Upper lobe of right lung (tissue), 1 donor: ENCODE results near the gene STK10. TPM values are rescaled to one million over a fixed set of nuclear protein-coding genes. Genes with fewer than 3 reads are reported as not detected.
"Not testable (repeated sequence)": the region's sequence is repeated elsewhere in the genome, so short reads cannot be mapped to it uniquely, and the experiment has no call there.

Experiments used
- ATAC-seq: fragments of 200-7000 bp; cut with Tn5 transposase; one replicate; pipeline ENCODE4 v1.9.1; 2020; ENCODE audit warnings: mild to moderate bottlenecking, moderate library complexity
- DNase-seq: peaks from one replicate; pipeline ENCODE4 v3.0.0-alpha.2; 2020
- H3K27ac ChIP-seq: fragments of 200-600 bp; one replicate; pipeline ENCODE4 v1.8.0; 2022
- H3K27me3 ChIP-seq: fragments of 200-600 bp; one replicate; pipeline ENCODE4 v1.8.0; 2022; ENCODE audit warnings: mild to moderate bottlenecking
- H3K36me3 ChIP-seq: fragments of 200-600 bp; one replicate; pipeline ENCODE4 v1.8.0; 2022
- H3K4me1 ChIP-seq: fragments of 200-600 bp; one replicate; pipeline ENCODE4 v1.8.0; 2022
- H3K4me3 ChIP-seq: fragments of 200-600 bp; one replicate; pipeline ENCODE4 v1.8.0; 2022; ENCODE audit warnings: mild to moderate bottlenecking
- H3K9me3 ChIP-seq: fragments of 200-600 bp; one replicate; pipeline ENCODE4 v1.8.0; 2022
- intact Hi-C: fragments of 100-400 bp; cut with DNase I; formaldehyde crosslinking; loops from one replicate; pipeline ENCODE4 v1.11.0; 2022
- total RNA-seq: library from RNA; stranded (reverse); fragmentation: NEBNext Ultra II Directional; extraction: Animal tissue kit (Norgen Biotek cat#: 25700); gene quantifications from one replicate; pipeline ENCODE4 v1.2.1, GENCODE V29; 2021
- TF ChIP-seq, protein P1 (sequence below): fragments of 200-600 bp; IDR thresholded peaks from one replicate; pipeline ENCODE4 v1.8.0; 2022; ENCODE audit warnings: antibody characterized with exemption
- donor health status: DM: no; HTN: yes; CAD: no; lungs with severe emphysema.

STK10 gene
- total RNA-seq, 1 donor from 2014 or later: 56.9 TPM

DNA sequence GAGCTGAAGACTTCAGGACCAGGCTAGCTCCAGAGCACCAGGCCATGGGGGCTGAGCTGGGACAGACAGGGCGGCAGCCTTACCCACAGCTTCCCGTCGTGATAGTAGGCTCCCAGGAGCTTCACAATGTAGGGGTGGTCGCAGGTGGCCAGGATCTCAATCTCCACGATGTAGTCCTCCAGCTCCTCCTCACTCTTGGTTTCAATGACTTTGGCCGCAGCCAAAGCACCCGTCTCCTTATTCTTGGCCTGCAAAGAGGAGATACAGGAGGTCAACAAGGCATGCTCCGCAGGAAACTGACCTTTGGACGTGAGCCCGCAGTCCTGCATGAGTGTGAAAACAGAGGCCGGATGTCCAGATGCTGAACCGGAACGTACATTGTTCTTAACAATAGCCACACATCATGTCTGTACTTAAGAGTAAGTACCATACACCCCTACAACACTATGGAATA, 31.5 kb downstream of the STK10 start:
- H3K9me3 ChIP-seq: no peaks in the 10 kb centered on the region
- H3K4me3 ChIP-seq: no peak overlapping the region
- DNase-seq (no peak), ATAC-seq (peak; percentile 51)
- peaks cover 13% of the 10 kb centered on the region for H3K4me1 ChIP-seq
- intact Hi-C loops: no loop called here
- H3K27ac ChIP-seq: no peak overlapping the region
- H3K36me3 ChIP-seq: peaks cover 14% of the 10 kb centered on the region
- H3K27me3 ChIP-seq: no peaks in the 10 kb centered on the region
- TF ChIP-seq, protein P1, sequence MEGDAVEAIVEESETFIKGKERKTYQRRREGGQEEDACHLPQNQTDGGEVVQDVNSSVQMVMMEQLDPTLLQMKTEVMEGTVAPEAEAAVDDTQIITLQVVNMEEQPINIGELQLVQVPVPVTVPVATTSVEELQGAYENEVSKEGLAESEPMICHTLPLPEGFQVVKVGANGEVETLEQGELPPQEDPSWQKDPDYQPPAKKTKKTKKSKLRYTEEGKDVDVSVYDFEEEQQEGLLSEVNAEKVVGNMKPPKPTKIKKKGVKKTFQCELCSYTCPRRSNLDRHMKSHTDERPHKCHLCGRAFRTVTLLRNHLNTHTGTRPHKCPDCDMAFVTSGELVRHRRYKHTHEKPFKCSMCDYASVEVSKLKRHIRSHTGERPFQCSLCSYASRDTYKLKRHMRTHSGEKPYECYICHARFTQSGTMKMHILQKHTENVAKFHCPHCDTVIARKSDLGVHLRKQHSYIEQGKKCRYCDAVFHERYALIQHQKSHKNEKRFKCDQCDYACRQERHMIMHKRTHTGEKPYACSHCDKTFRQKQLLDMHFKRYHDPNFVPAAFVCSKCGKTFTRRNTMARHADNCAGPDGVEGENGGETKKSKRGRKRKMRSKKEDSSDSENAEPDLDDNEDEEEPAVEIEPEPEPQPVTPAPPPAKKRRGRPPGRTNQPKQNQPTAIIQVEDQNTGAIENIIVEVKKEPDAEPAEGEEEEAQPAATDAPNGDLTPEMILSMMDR: no peak

GRCh38 chr5:172155101-172155500, 32.9 kb downstream of the STK10 start:
- H3K4me3 ChIP-seq, H3K27me3 ChIP-seq, ATAC-seq, H3K27ac ChIP-seq, intact Hi-C loops, DNase-seq, H3K9me3 ChIP-seq: not testable (repeated sequence)
- Histone ChIP-seq H3K36me3 (peaks cover 14% of the 10 kb centered on the region), H3K4me1 (peaks cover 25% of the 10 kb centered on the region)

GRCh38 chr5:172153695-172154094, 34.3 kb downstream of the STK10 start:
- TF ChIP-seq, protein P1: no peak
- ATAC-seq: no peak
- peak overlapping the region; percentile 3 for H3K27ac ChIP-seq
- no peak overlapping the region for H3K4me3 ChIP-seq
- peaks cover 14% of the 10 kb centered on the region for H3K36me3 ChIP-seq
- intact Hi-C loops: no loop called here
- no peak for DNase-seq
- H3K4me1 ChIP-seq: peaks cover 29% of the 10 kb centered on the region
- no peaks in the 10 kb centered on the region for H3K27me3 ChIP-seq
- H3K9me3 ChIP-seq: no peaks in the 10 kb centered on the region

DNA sequence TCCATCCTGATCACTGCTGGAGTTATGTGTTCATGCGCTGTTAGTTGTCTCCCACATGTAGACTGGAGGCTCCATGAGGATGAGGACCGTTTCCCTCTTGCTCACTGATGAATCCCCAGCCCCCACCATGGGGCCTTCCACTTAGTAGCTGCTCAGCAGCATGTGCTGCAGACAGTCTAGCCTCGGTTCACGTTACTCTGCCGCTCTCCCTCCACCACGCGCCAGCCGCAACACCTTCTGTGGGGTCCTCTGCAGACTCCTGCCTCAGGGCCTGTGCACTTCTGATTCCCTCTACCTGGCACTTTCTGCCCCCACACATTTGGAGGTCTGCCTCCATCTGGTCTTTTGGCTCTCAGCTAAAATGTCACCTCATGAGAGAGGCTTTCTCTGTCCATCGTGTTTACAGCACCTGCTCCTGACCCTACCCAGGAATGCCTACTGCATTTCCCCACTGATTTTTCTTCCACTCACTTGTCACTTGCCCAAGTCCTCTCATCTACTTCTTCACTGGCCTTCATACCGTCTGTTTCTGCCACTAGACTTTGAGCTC, 36.3 kb downstream of the STK10 start:
- Histone ChIP-seq H3K27me3 (no peaks in the 10 kb centered on the region), H3K4me3 (no peak overlapping the region), H3K9me3 (no peaks in the 10 kb centered on the region), H3K4me1 (peaks cover 29% of the 10 kb centered on the region), H3K36me3 (peaks cover 20% of the 10 kb centered on the region), H3K27ac (no peak overlapping the region)
- intact Hi-C loops: no loop called here
- TF ChIP-seq, protein P1: no peak
- DNase-seq (no peak), ATAC-seq (no peak)

DNA sequence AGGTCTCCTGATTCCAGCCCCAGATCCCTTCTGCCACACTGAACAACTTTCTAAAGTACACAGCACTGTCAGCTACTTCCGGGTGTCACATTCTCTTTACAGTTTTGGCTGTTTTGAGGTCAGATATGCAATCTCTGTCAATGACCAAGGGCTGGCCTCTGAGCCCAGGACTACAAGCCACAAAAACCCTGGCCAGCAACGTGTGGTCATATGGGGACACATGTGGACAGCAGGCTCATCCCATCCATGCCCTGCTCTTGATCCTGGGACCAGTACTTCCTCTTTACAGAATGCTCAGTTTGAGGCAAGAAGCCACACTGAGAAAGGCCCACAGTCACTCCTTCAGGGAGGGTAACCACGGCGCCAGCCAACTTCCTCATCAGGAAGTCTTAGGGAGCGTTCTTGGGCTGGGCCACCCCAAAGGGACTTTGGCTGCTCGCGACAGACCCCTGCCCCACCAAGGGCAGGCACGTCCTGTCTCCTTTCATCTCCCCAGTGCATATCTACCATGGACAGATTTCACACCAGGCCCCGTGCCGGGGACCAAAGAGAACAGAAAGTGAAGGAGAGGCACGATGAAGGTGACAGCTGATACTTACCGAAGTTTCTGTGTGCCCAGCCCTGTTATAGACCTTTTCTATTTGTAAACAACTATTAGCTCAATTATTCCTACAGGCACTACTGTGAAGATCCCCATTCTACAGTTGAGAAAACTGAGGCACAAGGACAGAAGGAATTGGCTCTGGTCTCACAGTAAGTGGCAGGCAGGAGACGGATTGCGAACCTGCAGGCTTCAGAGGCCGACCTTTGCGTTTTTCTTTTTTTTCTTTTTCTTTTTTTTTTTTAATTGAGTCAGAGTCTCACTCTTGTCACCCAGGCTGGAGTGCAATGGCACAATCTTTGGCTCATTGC, 37.3 kb downstream of the STK10 start:
- Histone ChIP-seq H3K27me3 (no peaks in the 10 kb centered on the region), H3K4me3 (no peak overlapping the region), H3K9me3 (no peaks in the 10 kb centered on the region), H3K4me1 (peaks cover 22% of the 10 kb centered on the region), H3K36me3 (peaks cover 14% of the 10 kb centered on the region), H3K27ac (peak overlapping the region; percentile 58)
- intact Hi-C loops: no loop called here
- ATAC-seq: peak; percentile 92
- peak; percentile 83 for DNase-seq
- TF ChIP-seq, protein P1: no peak

DNA sequence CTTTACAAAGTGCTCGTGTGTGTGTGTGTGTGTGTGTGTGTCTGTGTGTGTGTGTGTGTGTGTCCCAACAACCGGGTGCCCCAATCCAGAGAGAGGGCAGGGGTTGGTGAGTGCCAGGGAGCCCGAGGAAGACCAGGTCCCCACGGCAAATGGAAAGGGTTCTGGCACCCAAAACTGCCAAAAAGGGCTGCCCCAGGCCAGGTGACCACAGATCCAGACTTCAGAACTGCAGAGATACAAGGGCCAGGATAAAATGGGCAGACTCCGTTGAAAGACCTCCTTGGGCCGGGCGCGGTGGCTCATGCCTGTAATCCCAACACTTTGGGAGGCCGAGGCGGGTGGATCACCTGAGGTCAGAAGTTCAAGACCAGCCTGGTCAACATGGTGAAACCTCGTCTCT, 38.5 kb downstream of the STK10 start:
- H3K27ac ChIP-seq, DNase-seq, H3K9me3 ChIP-seq, H3K36me3 ChIP-seq, H3K27me3 ChIP-seq, ATAC-seq, H3K4me3 ChIP-seq, intact Hi-C loops: not testable (repeated sequence)
- H3K4me1 ChIP-seq: peaks cover 22% of the 10 kb centered on the region
